WI38 (cell line): ENCODE data around the gene HDAC7.

Experiments
- H3K4me3 ChIP-seq: 2 replicates; pipeline ENCODE4 v1.5.1; 2011; ENCODE audit warnings: low read depth, mild to moderate bottlenecking, control low read depth, low read length
- CTCF ChIP-seq: IDR thresholded peaks from 2 replicates; pipeline ENCODE4 v1.5.1; 2012; ENCODE audit warnings: low read depth, mild to moderate bottlenecking, control low read depth, low read length

HDAC7 gene

GRCh38 chr12:47769234-47770085 is 50.2 kb downstream of the HDAC7 start:
- no peak overlapping the region for H3K4me3 ChIP-seq
- no peak for TF ChIP-seq CTCF

- H3K4me3 ChIP-seq, result no peak overlapping the region
- TF ChIP-seq CTCF, result no peak
Observed at GRCh38 chr12:47768323-47768811, 51.3 kb downstream of the HDAC7 start.

GRCh38 chr12:47767216-47767724 is 52.4 kb downstream of the HDAC7 start:
- TF ChIP-seq CTCF, result no peak
- H3K4me3 ChIP-seq, result no peak overlapping the region

GRCh38 chr12:47766502-47767215 is 53.0 kb downstream of the HDAC7 start:
- TF ChIP-seq CTCF, result no peak
- no peak overlapping the region for H3K4me3 ChIP-seq

- no peak for TF ChIP-seq CTCF
Observed at GRCh38 chr12:47763481-47764346, 56.0 kb downstream of the HDAC7 start.

GRCh38 chr12:47762850-47763465 is 56.7 kb downstream of the HDAC7 start:
- no peak overlapping the region for H3K4me3 ChIP-seq
- TF ChIP-seq CTCF, result no peak

More at GRCh38 chr12:47763481-47764346, 56.0 kb downstream of the HDAC7 start:
- H3K4me3 ChIP-seq, result no peak overlapping the region
